Measurements from ENCODE around the gene CFAP206. TPM values are rescaled to one million over a fixed set of nuclear protein-coding genes. Genes with fewer than 3 reads are reported as not detected.

The CFAP206 gene
- total RNA-seq, 3 donors from 2014 or later = 0.64 to 2.0 (median 0.66) TPM

- no peaks in the 10 kb centered on the region for H3K36me3 ChIP-seq
- H3K9me3 ChIP-seq = no peaks in the 10 kb centered on the region
- intact Hi-C loops (cut with DNase I; ENCODE audit: low total_unique reads) = no loop called here
- TF ChIP-seq POLR2AphosphoS5 (IDR thresholded peaks at IDR 0.05) (no peak), CTCF (IDR thresholded peaks at IDR 0.05) (no peak), POLR2A (IDR thresholded peaks at IDR 0.05) (no peak)
- no peak for DNase-seq (ENCODE audit: low spot score in 2 of 2)
- no peaks in the 10 kb centered on the region for H3K4me1 ChIP-seq
- peak overlapping the region; percentile 87 to 98 (median 88) for H3K4me3 ChIP-seq
- no peaks in the 10 kb centered on the region for H3K27me3 ChIP-seq
- peak overlapping the region; percentile 90 to 95 for H3K27ac ChIP-seq
These were observed 966 bp downstream of the CFAP206 start for GRCh38 chr6:87408721-87409155.

GRCh38 chr6:87419266-87419665 lies 11.5 kb downstream of the CFAP206 start:
- H3K36me3 ChIP-seq = no peaks in the 10 kb centered on the region
- no peaks in the 10 kb centered on the region for H3K27me3 ChIP-seq
- no peak overlapping the region for H3K4me3 ChIP-seq
- no peaks in the 10 kb centered on the region for H3K9me3 ChIP-seq
- intact Hi-C loops (cut with DNase I; ENCODE audit: low total_unique reads) = no loop called here
- no peak for DNase-seq (ENCODE audit: low spot score in 2 of 2)
- H3K27ac ChIP-seq = no peak overlapping the region
- no peaks in the 10 kb centered on the region for H3K4me1 ChIP-seq
- no peak for TF ChIP-seq POLR2AphosphoS5 (IDR thresholded peaks at IDR 0.05)
- no peak for TF ChIP-seq POLR2A (IDR thresholded peaks at IDR 0.05)
- no peak for TF ChIP-seq CTCF (IDR thresholded peaks at IDR 0.05)

- Histone ChIP-seq H3K9me3 (no peaks in the 10 kb centered on the region), H3K27ac (no peak overlapping the region), H3K4me3 (no peak overlapping the region), H3K27me3 (no peaks in the 10 kb centered on the region), H3K4me1 (no peaks in the 10 kb centered on the region), H3K36me3 (no peaks in the 10 kb centered on the region)
- TF ChIP-seq POLR2AphosphoS5 (IDR thresholded peaks at IDR 0.05) (no peak), POLR2A (IDR thresholded peaks at IDR 0.05) (no peak), CTCF (IDR thresholded peaks at IDR 0.05) (no peak)
- no peak for DNase-seq (ENCODE audit: low spot score in 2 of 2)
- intact Hi-C loops (cut with DNase I; ENCODE audit: low total_unique reads) = no loop called here
These were observed 12.6 kb downstream of the CFAP206 start for GRCh38 chr6:87420360-87420759.

- DNase-seq (ENCODE audit: low spot score in 2 of 2) = no peak
- TF ChIP-seq POLR2A (IDR thresholded peaks at IDR 0.05) (no peak), POLR2AphosphoS5 (IDR thresholded peaks at IDR 0.05) (no peak), CTCF (IDR thresholded peaks at IDR 0.05) (no peak)
- intact Hi-C loops (cut with DNase I; ENCODE audit: low total_unique reads) = no loop called here
- Histone ChIP-seq H3K4me3 (no peak overlapping the region), H3K36me3 (no peaks in the 10 kb centered on the region), H3K9me3 (no peaks in the 10 kb centered on the region), H3K27ac (no peak overlapping the region), H3K27me3 (no peaks in the 10 kb centered on the region), H3K4me1 (no peaks in the 10 kb centered on the region)
These were observed 13.8 kb downstream of the CFAP206 start for GRCh38 chr6:87421576-87421975.

GRCh38 chr6:87426789-87427188 lies 19.0 kb downstream of the CFAP206 start:
- Histone ChIP-seq H3K4me3 (no peak overlapping the region), H3K36me3 (no peaks in the 10 kb centered on the region), H3K27me3 (no peaks in the 10 kb centered on the region), H3K9me3 (no peaks in the 10 kb centered on the region), H3K4me1 (no peaks in the 10 kb centered on the region), H3K27ac (no peak overlapping the region)
- DNase-seq (ENCODE audit: low spot score in 2 of 2) = no peak
- intact Hi-C loops (cut with DNase I; ENCODE audit: low total_unique reads) = no loop called here
- TF ChIP-seq POLR2A (IDR thresholded peaks at IDR 0.05) (no peak), POLR2AphosphoS5 (IDR thresholded peaks at IDR 0.05) (no peak), CTCF (IDR thresholded peaks at IDR 0.05) (no peak)
